ENCODE data around the gene FBP2.
"Not testable (repeated sequence)": the region's sequence is repeated elsewhere in the genome, so short reads cannot be mapped to it uniquely, and the experiment has no call there.

Gene FBP2

DNA sequence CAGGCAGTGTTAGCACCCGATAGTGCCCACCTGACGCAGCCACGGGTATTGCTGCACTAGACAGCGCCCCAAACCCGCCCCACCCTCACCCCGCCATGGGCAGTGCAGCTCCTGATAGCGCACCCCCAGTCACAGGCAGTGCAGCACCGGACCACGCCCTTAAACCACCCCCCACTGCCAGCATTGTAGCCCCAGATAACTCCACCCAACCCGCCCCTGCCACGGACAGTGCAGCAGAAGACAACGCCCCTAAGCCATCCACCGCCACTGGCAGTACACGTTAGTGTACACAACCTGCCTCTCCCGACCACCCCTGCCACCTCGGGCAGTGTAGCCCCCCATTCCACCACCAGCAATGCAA is 39.6 kb downstream of the FBP2 start:
- ChIA-PET CTCF (interaction anchor here (0.6 to 0.7 kb wide), 2 partner anchors 39 to 123 kb away, joined by 3 to 6 read pairs; no protein-coding TSS in a partner anchor), POLR2A (no interaction called here)
- Histone ChIP-seq H3K27ac (ENCODE audit: extremely low read depth, low read depth, low read length) (no peak overlapping the region), H3K4me1 (ENCODE audit: control insufficient read depth, insufficient read depth, low read length) (no peaks in the 10 kb centered on the region), H3K36me3 (ENCODE audit: control insufficient read depth in 2 of 2, insufficient read depth in 1 of 2, low read length in 2 of 2) (no peaks in the 10 kb centered on the region), H3K9me3 (ENCODE audit: control insufficient read depth, insufficient read depth, low read depth, low read length) (no peaks in the 10 kb centered on the region), H3K4me3 (ENCODE audit: low read depth, low read length) (no peak overlapping the region)
- TF ChIP-seq KLF1 (tag by site-specific recombination; IDR thresholded peaks at IDR 0.05) = 0 out of 2 replicates have a peak, but pooled peaks have one; percentile 15
- TF ChIP-seq ZNF560 (tag by site-specific recombination; IDR thresholded peaks at IDR 0.05; ENCODE audit: borderline replicate concordance) = no peak
- TF ChIP-seq EGR2 (tag by site-specific recombination; IDR thresholded peaks at IDR 0.05; ENCODE audit: low read depth) = no peak

- no peak overlapping the region for H3K4me3 ChIP-seq (ENCODE audit: low read depth, low read length)
- CTCF ChIA-PET = interaction anchor here (0.6 kb wide), 1 partner anchor 581 kb away, joined by 3 read pairs; no protein-coding TSS in a partner anchor
Measured at GRCh38 chr9:94553029-94553938, 40.3 kb downstream of the FBP2 start.

DNA sequence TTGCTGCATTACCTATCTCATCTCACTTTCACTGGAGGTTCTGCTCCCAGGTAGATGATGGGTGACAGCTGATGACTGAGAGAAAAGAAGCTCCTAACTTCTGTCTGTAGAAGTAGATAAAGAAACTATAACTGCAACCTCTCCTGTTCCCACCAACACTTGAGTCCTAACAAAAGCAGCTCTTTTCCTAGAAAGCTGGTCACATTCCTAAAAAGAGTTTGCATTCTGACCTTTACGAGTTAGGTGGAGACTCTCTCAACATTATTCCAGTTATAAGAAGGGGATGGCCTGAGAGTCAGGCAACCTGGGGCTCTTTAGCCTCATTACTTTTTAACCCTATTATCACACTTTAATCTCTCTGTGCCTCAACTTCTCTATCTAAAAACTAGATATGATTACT is 47.7 kb downstream of the FBP2 start:
- ChIA-PET POLR2A (no interaction called here), CTCF (interaction anchor here (0.6 kb wide), 1 partner anchor 586 kb away, joined by 4 read pairs; no protein-coding TSS in a partner anchor)
- Histone ChIP-seq H3K9me3 (ENCODE audit: control insufficient read depth, insufficient read depth, low read depth, low read length) (no peaks in the 10 kb centered on the region), H3K36me3 (ENCODE audit: control insufficient read depth in 2 of 2, insufficient read depth in 1 of 2, low read length in 2 of 2) (no peaks in the 10 kb centered on the region), H3K4me3 (ENCODE audit: low read depth, low read length) (no peak overlapping the region), H3K27ac (ENCODE audit: extremely low read depth, low read depth, low read length) (no peak overlapping the region), H3K4me1 (ENCODE audit: control insufficient read depth, insufficient read depth, low read length) (no peaks in the 10 kb centered on the region)
- TF ChIP-seq BCL6B (tag by site-specific recombination; IDR thresholded peaks at IDR 0.05) = peak; percentile 64; the same call in 1 of the 2 replicates
- TF ChIP-seq ZSCAN16 (tag by site-specific recombination; IDR thresholded peaks at IDR 0.05) = no peak

More at GRCh38 chr9:94553029-94553938, 40.3 kb downstream of the FBP2 start:
- TF ChIP-seq ZNF768 (tag by site-specific recombination; IDR thresholded peaks at IDR 0.05) (no peak), ZNF585B (tag by site-specific recombination; IDR thresholded peaks at IDR 0.05) (no peak), ZNF175 (tag by site-specific recombination; IDR thresholded peaks at IDR 0.05) (no peak), ZNF600 (tag by site-specific recombination; IDR thresholded peaks at IDR 0.05) (no peak), ZNF23 (tag by site-specific recombination; IDR thresholded peaks at IDR 0.05; ENCODE audit: borderline replicate concordance) (no peak), ZNF776 (tag by site-specific recombination; IDR thresholded peaks at IDR 0.05; ENCODE audit: borderline replicate concordance) (no peak), ZNF335 (tag by site-specific recombination; conservative IDR thresholded peaks at IDR 0.05) (no peak), ZNF366 (tag by site-specific recombination; conservative IDR thresholded peaks at IDR 0.05) (no peak), ZNF707 (tag by site-specific recombination; IDR thresholded peaks at IDR 0.05) (no peak), ZNF169 (tag by site-specific recombination; IDR thresholded peaks at IDR 0.05) (no peak), ZNF133 (tag by site-specific recombination; IDR thresholded peaks at IDR 0.05) (no peak), HOXA7 (CRISPR knock-in tag; IDR thresholded peaks at IDR 0.05; ENCODE audit: borderline replicate concordance) (no peak), ZNF112 (tag by site-specific recombination; IDR thresholded peaks at IDR 0.05) (no peak), BCL11B (tag by site-specific recombination; IDR thresholded peaks at IDR 0.05; ENCODE audit: low read depth) (no peak)
- TF ChIP-seq, protein P1, sequence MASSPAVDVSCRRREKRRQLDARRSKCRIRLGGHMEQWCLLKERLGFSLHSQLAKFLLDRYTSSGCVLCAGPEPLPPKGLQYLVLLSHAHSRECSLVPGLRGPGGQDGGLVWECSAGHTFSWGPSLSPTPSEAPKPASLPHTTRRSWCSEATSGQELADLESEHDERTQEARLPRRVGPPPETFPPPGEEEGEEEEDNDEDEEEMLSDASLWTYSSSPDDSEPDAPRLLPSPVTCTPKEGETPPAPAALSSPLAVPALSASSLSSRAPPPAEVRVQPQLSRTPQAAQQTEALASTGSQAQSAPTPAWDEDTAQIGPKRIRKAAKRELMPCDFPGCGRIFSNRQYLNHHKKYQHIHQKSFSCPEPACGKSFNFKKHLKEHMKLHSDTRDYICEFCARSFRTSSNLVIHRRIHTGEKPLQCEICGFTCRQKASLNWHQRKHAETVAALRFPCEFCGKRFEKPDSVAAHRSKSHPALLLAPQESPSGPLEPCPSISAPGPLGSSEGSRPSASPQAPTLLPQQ (tag by site-specific recombination; IDR thresholded peaks at IDR 0.05) = no peak
- TF ChIP-seq, protein P2, sequence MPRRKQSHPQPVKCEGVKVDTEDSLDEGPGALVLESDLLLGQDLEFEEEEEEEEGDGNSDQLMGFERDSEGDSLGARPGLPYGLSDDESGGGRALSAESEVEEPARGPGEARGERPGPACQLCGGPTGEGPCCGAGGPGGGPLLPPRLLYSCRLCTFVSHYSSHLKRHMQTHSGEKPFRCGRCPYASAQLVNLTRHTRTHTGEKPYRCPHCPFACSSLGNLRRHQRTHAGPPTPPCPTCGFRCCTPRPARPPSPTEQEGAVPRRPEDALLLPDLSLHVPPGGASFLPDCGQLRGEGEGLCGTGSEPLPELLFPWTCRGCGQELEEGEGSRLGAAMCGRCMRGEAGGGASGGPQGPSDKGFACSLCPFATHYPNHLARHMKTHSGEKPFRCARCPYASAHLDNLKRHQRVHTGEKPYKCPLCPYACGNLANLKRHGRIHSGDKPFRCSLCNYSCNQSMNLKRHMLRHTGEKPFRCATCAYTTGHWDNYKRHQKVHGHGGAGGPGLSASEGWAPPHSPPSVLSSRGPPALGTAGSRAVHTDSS (tag by site-specific recombination; IDR thresholded peaks at IDR 0.05) = no peak
- Histone ChIP-seq H3K36me3 (ENCODE audit: control insufficient read depth in 2 of 2, insufficient read depth in 1 of 2, low read length in 2 of 2) (no peaks in the 10 kb centered on the region), H3K27ac (ENCODE audit: extremely low read depth, low read depth, low read length) (no peak overlapping the region), H3K9me3 (ENCODE audit: control insufficient read depth, insufficient read depth, low read depth, low read length) (no peaks in the 10 kb centered on the region), H3K4me1 (ENCODE audit: control insufficient read depth, insufficient read depth, low read length) (no peaks in the 10 kb centered on the region)
- POLR2A ChIA-PET = no interaction called here

DNA sequence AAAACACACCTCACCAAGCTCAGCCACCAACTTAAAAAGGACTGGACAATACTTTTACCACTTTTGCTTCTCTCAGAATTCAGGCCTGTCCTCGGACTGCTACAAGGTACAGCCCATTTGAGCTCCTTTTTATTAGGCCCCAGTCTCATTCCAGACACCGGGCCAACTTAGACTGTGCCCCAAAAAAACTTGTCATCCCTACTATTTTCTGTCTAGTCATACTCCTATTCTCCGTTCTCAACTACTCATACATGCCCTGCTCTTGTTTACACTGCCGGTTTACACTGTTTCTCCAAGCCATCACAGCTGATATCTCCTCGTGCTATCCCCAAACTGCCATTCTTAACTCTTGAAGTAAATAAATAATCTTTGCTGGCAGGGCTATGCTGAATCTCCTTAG is 49.3 kb downstream of the FBP2 start:
- CTCF ChIA-PET = not testable (repeated sequence)

More for the DNA sequence above, 49.3 kb downstream of the FBP2 start:
- H3K36me3 ChIP-seq (ENCODE audit: control insufficient read depth in 2 of 2, insufficient read depth in 1 of 2, low read length in 2 of 2); H3K4me1 ChIP-seq (ENCODE audit: control insufficient read depth, insufficient read depth, low read length); POLR2A ChIA-PET; H3K4me3 ChIP-seq (ENCODE audit: low read depth, low read length); H3K9me3 ChIP-seq (ENCODE audit: control insufficient read depth, insufficient read depth, low read depth, low read length); H3K27ac ChIP-seq (ENCODE audit: extremely low read depth, low read depth, low read length): not testable (repeated sequence)
